ENCODE results near the gene ABTB2.

DNA sequence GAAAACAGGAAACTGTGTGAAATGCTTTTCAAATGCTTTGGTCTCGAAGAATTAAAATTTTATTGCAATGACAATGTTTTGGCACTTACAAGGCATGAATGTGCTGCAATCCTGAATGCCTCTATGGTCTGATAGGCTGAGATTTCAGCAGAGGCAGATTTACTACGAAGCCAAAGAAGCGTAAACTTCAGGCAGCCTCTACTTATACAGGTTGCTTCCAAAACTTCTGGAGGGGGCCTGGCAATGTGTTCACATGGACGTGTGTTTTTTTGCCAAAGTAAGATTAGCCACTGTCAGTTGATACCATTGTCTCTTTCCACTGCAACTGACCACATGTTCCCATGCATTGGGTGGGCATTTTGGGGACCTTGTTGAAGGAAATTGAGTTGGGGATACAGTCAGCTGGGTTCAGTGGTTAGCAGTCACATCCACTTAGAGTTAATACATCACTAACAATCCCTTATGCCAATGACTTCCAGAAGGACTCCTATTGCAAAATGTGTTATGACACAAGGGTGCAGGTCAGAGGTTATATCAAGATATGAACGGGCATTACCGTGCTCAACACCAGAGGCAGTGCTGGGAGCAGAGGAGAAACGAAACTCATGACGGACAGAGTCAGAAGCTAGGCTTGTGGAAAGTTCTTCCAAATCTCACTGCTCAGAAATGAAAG is 48.8 kb downstream of the ABTB2 start:
- TF ChIP-seq POLR2A (IDR thresholded peaks at IDR 0.05) = no peak
- TF ChIP-seq, protein P1, sequence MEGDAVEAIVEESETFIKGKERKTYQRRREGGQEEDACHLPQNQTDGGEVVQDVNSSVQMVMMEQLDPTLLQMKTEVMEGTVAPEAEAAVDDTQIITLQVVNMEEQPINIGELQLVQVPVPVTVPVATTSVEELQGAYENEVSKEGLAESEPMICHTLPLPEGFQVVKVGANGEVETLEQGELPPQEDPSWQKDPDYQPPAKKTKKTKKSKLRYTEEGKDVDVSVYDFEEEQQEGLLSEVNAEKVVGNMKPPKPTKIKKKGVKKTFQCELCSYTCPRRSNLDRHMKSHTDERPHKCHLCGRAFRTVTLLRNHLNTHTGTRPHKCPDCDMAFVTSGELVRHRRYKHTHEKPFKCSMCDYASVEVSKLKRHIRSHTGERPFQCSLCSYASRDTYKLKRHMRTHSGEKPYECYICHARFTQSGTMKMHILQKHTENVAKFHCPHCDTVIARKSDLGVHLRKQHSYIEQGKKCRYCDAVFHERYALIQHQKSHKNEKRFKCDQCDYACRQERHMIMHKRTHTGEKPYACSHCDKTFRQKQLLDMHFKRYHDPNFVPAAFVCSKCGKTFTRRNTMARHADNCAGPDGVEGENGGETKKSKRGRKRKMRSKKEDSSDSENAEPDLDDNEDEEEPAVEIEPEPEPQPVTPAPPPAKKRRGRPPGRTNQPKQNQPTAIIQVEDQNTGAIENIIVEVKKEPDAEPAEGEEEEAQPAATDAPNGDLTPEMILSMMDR (IDR thresholded peaks at IDR 0.05) = no peak

Data from body of pancreas (tissue), 4 donors.